OCI-LY7 (cell line): ENCODE results near the gene PRKN.

Experiments
- EZH2phosphoT487 ChIP-seq: fragments of 200-600 bp; sonication (generic); IDR thresholded peaks from 2 replicates; pipeline ENCODE4 v1.6.1; 2018; ENCODE audit warnings: low read depth, borderline replicate concordance, mild to moderate bottlenecking, mixed run types, antibody characterized with exemption, low read length, moderate library complexity, mixed read lengths
- TF ChIP-seq, protein P1 (sequence below): fragments of 200-600 bp; sonication (generic); conservative IDR thresholded peaks from 2 replicates; pipeline ENCODE4 v1.5.1; 2014; ENCODE audit warnings: mild to moderate bottlenecking, antibody characterized with exemption, low read length, moderate library complexity, mixed read lengths

DNA sequence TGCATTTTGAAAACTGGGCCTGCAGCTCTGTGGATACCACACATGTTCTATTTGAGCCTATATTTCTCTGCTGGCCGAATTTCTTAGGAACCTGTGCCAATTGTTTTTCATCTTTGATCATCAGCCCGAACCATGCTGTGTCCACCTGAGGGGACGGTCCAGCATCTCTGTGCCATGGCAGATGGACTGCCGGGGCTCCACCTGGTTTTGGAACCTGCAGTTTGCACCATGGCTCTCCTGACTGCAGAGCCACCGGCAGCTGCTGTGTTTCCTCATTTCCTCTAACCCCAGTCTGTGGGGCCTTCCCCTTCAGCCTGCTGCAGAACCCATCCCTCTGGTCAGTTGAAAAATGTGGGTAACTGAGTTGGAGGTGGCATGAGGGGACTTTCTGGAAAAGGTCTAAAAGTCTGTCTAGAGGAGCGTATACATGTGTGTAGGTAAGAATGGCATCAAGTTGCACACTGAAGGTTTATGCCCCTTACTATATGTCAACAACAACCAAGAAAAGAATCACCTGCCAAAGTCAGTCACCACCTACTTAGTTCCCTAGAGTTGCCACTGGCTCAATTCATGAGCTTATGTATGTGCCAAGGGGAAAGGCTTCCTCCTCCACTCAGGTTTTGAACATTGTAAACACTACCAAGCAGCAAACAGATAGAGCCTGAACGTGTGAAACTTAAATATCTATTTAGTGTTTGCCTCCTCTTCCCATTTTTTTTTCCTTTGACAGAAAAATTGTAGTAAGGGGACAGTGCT is 548.2 kb downstream of the PRKN start:
- TF ChIP-seq, protein P1, sequence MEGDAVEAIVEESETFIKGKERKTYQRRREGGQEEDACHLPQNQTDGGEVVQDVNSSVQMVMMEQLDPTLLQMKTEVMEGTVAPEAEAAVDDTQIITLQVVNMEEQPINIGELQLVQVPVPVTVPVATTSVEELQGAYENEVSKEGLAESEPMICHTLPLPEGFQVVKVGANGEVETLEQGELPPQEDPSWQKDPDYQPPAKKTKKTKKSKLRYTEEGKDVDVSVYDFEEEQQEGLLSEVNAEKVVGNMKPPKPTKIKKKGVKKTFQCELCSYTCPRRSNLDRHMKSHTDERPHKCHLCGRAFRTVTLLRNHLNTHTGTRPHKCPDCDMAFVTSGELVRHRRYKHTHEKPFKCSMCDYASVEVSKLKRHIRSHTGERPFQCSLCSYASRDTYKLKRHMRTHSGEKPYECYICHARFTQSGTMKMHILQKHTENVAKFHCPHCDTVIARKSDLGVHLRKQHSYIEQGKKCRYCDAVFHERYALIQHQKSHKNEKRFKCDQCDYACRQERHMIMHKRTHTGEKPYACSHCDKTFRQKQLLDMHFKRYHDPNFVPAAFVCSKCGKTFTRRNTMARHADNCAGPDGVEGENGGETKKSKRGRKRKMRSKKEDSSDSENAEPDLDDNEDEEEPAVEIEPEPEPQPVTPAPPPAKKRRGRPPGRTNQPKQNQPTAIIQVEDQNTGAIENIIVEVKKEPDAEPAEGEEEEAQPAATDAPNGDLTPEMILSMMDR: no peak
- no peak for TF ChIP-seq EZH2phosphoT487
